ENCODE measurements around the gene NEK1.

Gene NEK1

GRCh38 chr4:169416997-169417396 is 195.4 kb downstream of the NEK1 start:
- DNase-seq, result no peak

- DNase-seq, result no peak
Measured at GRCh38 chr4:169416461-169416860, 195.9 kb downstream of the NEK1 start.

- no peak for DNase-seq
Measured at GRCh38 chr4:169414913-169415312, 197.5 kb downstream of the NEK1 start.

- no peak for DNase-seq
Measured at GRCh38 chr4:169412046-169412445, 200.3 kb downstream of the NEK1 start.

GRCh38 chr4:169410839-169411770 is 201.3 kb downstream of the NEK1 start:
- DNase-seq, result no peak

- no peak for DNase-seq
Measured at GRCh38 chr4:169407217-169407845, 205.1 kb downstream of the NEK1 start.

- no peak for DNase-seq
Measured at GRCh38 chr4:169404960-169405359, 207.4 kb downstream of the NEK1 start.

GRCh38 chr4:169400832-169401231 is 211.6 kb downstream of the NEK1 start:
- DNase-seq, result no peak

GRCh38 chr4:169399976-169400767 is 212.2 kb downstream of the NEK1 start:
- no peak for DNase-seq

- DNase-seq, result no peak
Measured at GRCh38 chr4:169398316-169398715, 214.1 kb downstream of the NEK1 start.

- peak; percentile 48 for DNase-seq
Measured at GRCh38 chr4:169397762-169398161, 214.6 kb downstream of the NEK1 start.

- no peak for DNase-seq
Measured at GRCh38 chr4:169385376-169385775, 227.0 kb downstream of the NEK1 start.

- no peak for DNase-seq
Measured at GRCh38 chr4:169384779-169385178, 227.6 kb downstream of the NEK1 start.

- no peak for DNase-seq
Measured at GRCh38 chr4:169383724-169384123, 228.7 kb downstream of the NEK1 start.

- no peak for DNase-seq
Measured at GRCh38 chr4:169379688-169380087, 232.7 kb downstream of the NEK1 start.

- no peak for DNase-seq
Measured at GRCh38 chr4:169377367-169377766, 235.0 kb downstream of the NEK1 start.

GRCh38 chr4:169376421-169376820 is 236.0 kb downstream of the NEK1 start:
- DNase-seq, result no peak

- no peak for DNase-seq
Measured at GRCh38 chr4:169372791-169373190, 239.6 kb downstream of the NEK1 start.

- DNase-seq, result no peak
Measured at GRCh38 chr4:169369634-169370033, 242.7 kb downstream of the NEK1 start.

- no peak for DNase-seq
Measured at GRCh38 chr4:169367826-169368225, 244.6 kb downstream of the NEK1 start.

- DNase-seq, result no peak
Measured at GRCh38 chr4:169366821-169367220, 245.6 kb downstream of the NEK1 start.

- no peak for DNase-seq
Measured at GRCh38 chr4:169362607-169363006, 249.8 kb downstream of the NEK1 start.

GRCh38 chr4:169361756-169362155 is 250.6 kb downstream of the NEK1 start:
- no peak for DNase-seq

GRCh38 chr4:169359961-169360360 is 252.4 kb downstream of the NEK1 start:
- no peak for DNase-seq
